ENCODE measurements around the gene GNL2.
"Not testable (repeated sequence)": the region's sequence is repeated elsewhere in the genome, so short reads cannot be mapped to it uniquely, and the experiment has no call there.

The GNL2 gene

GRCh38 chr1:37545019-37545418 lies 50.7 kb downstream of the GNL2 start:
- TF ChIP-seq CTCF (IDR thresholded peaks at IDR 0.05; ENCODE audit: low read depth, low read length) = no peak
- no peak for DNase-seq (ENCODE audit: extremely low read depth, low read depth)

GRCh38 chr1:37544530-37544929 lies 51.2 kb downstream of the GNL2 start:
- no peak for DNase-seq (ENCODE audit: extremely low read depth, low read depth)
- TF ChIP-seq CTCF (IDR thresholded peaks at IDR 0.05; ENCODE audit: low read depth, low read length) = no peak

DNA sequence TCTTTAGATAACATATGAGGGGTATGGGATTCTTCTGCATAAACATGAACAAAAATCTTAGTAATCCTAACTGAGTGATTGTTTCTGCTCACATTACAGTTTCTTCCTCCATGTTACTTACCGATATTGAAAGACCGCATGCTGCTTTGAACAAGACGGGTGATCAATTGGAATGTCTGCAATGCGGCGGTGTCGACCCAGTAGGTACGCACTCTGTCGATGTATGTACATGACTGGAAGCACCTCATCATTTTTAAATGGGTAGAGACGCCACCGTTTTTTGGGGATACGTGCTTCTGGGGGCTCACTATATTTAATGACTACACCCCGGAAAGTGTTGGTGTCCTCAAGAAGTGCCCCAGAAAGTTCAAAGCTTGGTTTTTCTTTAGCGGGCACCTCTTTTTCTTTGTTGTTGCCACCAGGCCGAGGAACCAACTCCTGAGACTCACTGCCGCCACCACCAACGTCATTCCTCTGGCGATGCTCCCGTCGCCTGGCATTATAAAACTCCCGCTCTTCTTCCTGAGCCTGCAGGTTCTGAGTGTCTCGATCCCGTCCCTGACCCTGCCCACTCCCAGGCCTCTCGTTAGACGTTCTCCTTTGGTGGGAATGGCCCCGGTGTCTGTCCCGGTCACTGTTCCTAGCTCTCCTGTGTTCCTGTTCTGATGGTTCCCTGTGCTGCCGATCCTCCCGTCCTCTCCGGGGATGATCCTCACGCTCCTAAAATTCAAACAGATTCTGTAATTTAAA lies 55.5 kb downstream of the GNL2 start:
- TF ChIP-seq CTCF (IDR thresholded peaks at IDR 0.05; ENCODE audit: low read depth, low read length) = no peak
- DNase-seq (ENCODE audit: extremely low read depth, low read depth) = no peak

GRCh38 chr1:37539154-37539553 lies 56.6 kb downstream of the GNL2 start:
- DNase-seq (ENCODE audit: extremely low read depth, low read depth) = not testable (repeated sequence)

- TF ChIP-seq CTCF (IDR thresholded peaks at IDR 0.05; ENCODE audit: low read depth, low read length) = no peak
- no peak for DNase-seq (ENCODE audit: extremely low read depth, low read depth)
Observed at GRCh38 chr1:37537378-37537777, 58.4 kb downstream of the GNL2 start.

DNA sequence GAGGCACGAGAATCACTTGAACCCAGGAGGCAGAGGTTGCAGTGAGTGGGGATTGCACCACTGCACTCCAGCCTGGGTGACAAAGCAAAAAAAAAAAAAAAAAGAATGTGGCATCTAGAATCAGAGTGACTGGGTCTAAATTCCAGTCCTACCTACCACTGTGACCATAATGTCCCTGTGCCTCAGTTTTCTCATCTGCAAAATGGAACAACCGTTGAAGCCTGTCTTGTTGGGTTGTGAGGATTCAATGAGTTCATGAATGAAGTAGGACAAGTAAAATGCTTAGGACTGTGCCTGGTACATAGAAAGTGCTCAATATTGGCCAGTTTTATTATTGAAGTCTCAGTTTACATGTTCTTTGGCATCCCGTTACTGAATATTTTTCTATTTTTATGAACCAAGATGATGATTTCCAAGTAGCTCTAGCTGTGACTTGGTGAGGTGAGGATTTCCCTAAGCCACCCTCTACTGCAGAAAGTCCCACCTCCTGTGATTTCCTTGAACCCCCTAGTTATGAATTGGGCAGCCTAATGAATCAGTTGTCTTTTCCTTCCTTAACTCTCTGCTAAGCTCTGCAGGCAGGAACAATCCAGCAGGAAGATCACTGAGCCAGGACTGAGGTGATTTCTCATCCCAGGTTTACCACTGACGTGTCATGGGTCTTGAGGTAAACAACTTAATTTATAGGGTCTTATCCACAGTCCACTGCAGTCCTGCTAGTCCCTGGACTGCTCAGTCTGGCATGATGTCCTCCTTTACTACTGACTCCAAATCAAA lies 62.2 kb downstream of the GNL2 start:
- no peak for TF ChIP-seq CTCF (IDR thresholded peaks at IDR 0.05; ENCODE audit: low read depth, low read length)
- DNase-seq (ENCODE audit: extremely low read depth, low read depth) = no peak

DNA sequence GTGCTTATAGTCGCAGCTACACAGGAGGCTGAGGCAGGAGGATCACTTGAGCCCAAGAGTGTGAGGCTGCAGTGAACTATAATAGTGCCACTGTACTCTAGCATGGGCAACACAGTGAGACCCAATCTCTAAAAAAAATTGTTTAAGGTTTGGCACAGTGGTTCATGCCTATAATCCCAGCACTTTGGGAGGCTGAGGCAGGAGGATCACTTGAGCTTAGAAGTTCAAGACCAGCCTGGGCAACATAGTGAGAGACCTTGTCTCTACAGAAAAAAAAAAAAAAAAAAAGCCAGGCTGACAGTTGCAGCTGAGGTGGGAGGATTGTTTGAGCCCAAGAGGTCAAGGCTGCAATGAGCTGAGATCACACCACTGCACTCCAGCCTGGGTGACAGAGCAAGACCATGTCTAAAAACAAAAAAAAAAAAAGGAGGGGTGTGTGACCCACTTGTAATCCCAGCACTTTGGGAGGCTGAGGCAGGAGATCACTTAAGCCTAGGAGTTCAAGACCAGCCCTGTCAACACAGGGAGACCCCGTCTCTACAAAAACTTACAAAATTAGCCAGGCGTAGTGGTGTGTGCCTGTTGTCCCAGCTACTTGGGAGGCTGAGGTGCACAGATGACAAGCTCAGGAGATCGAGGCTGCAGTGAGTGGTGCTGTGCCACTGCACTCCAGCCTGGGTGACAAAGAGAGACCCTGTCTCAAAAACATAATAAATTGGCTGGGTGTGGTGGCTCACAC lies 63.1 kb downstream of the GNL2 start:
- DNase-seq (ENCODE audit: extremely low read depth, low read depth) = not testable (repeated sequence)

GRCh38 chr1:37529888-37530287 lies 65.8 kb downstream of the GNL2 start:
- DNase-seq (ENCODE audit: extremely low read depth, low read depth) = not testable (repeated sequence)

Measured in AG09319 (cell line).